HuH-7 (cell line): ENCODE data around the gene ANKRD23.
"Not testable (repeated sequence)": the region's sequence is repeated elsewhere in the genome, so short reads cannot be mapped to it uniquely, and the experiment has no call there.

Experiments
- DNase-seq: peaks from one replicate; pipeline ENCODE4 v3.0.0; 2011; ENCODE audit warnings: low spot score

ANKRD23 gene

DNA sequence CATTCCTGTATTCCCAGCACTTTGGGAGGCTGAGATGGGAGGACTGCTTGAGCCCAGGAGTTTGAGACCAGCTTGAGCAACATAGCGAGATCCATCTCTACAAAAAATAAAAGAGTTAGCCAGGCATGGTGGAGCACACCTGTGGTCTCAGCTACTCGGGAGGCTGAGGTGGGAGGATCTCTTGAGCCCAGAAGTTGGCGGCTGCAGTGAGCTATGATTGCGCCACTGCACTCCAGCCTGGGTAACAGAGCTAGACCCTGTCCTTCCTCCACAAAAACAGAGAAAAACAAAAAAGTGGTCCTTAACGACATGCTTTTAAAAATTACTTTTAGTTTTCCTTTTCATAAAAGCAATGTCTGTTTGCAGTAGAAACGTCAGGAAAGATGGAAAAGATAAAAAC lies 47.3 kb downstream of the ANKRD23 start:
- DNase-seq: not testable (repeated sequence)

- DNase-seq: no peak
These were observed 48.7 kb downstream of the ANKRD23 start for GRCh38 chr2:96795076-96795475.

- DNase-seq: no peak
These were observed 50.8 kb downstream of the ANKRD23 start for GRCh38 chr2:96792772-96793749.

DNA sequence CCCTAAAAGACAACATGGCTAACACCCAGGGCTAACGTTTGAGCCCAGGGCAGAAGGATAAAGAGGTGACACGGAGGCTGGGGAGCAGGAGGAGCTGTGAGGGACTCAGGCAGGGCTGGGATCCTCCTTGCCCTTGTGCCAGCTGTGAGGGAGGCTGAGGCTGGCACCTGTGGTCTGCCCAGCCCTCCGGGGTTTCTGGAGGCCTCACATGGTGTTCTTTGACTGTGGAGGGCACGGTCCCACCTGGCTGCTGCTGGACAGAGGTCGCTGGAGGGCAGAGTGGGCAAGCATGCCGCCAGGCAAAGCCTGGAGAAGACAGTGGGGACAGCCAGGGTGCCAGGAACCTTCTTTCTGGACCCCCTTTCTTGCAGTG lies 54.6 kb downstream of the ANKRD23 start:
- no peak for DNase-seq

- DNase-seq: no peak
These were observed 55.2 kb downstream of the ANKRD23 start for GRCh38 chr2:96788442-96789244.
